ENCODE measurements around the gene CFAP141. TPM values are rescaled to one million over a fixed set of nuclear protein-coding genes. Genes with fewer than 3 reads are reported as not detected.

The CFAP141 gene
- total and polyA plus RNA-seq, 7 experiments from 2014 or later, result not detected

GRCh38 chr1:154159554-154159953 is 46.6 kb downstream of the CFAP141 start:
- H3K4me1 Mint-ChIP-seq, result peaks cover 30 to 79% (median 74%) of the 10 kb centered on the region in 7 donors
- H3K36me3 Mint-ChIP-seq, result peaks cover 17 to 74% (median 55%) of the 10 kb centered on the region in 5 donors
- peaks cover 34 to 57% of the 10 kb centered on the region in 2 donors for H3K4me1 ChIP-seq (ENCODE audit: control insufficient read depth in 2 of 2, insufficient read depth in 2 of 2, low read length in 2 of 2)
- ChIA-PET POLR2A (interaction anchor here (0.5 to 10.1 kb wide), 6 partner anchors 10 to 1817 kb away, joined by 3 to 115 read pairs (median 4); partner anchors contain the start of genes RPS27 and UBAP2L), CTCF (interaction anchor here (0.7 kb wide), 1 partner anchor 18 kb away, joined by 3 read pairs; no protein-coding TSS in a partner anchor)
- ATAC-seq (no peak), DNase-seq (no peak)
- peaks cover 0 to 4% (median 0%) of the 10 kb centered on the region in 3 experiments for H3K9me3 ChIP-seq (ENCODE audit: control insufficient read depth in 2 of 3, low read length in 3 of 3)
- no peaks in the 10 kb centered on the region for H3K27me3 ChIP-seq (ENCODE audit: control insufficient read depth in 2 of 2, insufficient read depth in 2 of 2, low read length in 2 of 2)
- peak overlapping the region; percentile 74 for H3K27ac ChIP-seq (ENCODE audit: low read depth, low read length)
- no peak overlapping the region for H3K4me3 ChIP-seq (ENCODE audit: low read length)
- H3K4me3 Mint-ChIP-seq, result peak overlapping the region in 7 of 10 donors; percentile 8 to 82 (median 21)
- H3K27me3 Mint-ChIP-seq, result no peaks in the 10 kb centered on the region
- intact Hi-C loops (cut with micrococcal nuclease), result loop anchor here (1.0 to 10.0 kb wide), 7 partner anchors 10 to 485 kb away; partner anchors contain the start of genes ILF2 (in 1 of the 2), NPR1 (in 1 of the 2), RPS27 (in 1 of the 2) and UBAP2L (in 1 of the 2)
- peaks cover 13 to 54% (median 14%) of the 10 kb centered on the region in 3 experiments for H3K36me3 ChIP-seq (ENCODE audit: control insufficient read depth in 2 of 3, insufficient read depth in 3 of 3, low read length in 3 of 3)
- H3K9me3 Mint-ChIP-seq, result peaks cover 0 to 16% (median 3%) of the 10 kb centered on the region in 11 donors
- H3K27ac Mint-ChIP-seq, result peak overlapping the region; percentile 89 to 97 (median 94)

DNA sequence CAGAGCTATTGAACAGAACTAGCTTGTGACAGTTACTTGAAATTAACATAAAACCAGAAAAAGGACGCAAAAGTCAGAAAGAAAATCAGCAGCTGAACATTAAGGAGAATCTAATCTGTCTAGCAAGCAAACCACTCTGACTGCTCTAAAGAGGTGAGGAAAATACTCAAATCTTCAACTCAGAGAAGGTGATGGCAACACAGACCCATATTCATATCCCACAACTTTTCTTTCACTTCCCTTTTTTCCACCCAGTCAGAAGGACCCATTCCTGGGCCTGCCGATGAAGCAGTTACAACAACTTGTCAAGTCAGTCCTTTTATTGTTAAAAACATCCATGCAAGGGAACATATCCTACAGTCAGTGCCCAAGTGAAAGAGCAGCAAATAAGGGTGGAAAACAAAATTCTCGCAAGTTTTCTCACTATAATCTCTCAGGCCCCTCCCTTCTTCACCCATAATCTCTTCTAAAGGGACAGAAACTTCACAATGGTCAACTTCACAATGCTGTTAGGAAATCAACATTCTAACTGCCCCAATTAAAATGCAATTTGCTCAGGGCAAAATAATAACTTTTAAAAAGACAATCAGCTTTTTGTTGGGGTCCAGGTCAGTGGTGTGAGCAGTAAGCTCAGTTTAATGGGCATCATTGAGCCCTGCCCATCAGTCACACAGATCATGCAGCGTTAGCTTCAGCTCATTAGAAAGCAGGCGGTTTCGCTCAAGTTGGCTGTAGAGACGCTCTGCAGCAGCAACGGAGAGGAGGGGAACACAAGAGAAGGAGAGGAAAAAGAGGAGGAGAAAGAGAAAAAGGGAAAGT is 47.6 kb downstream of the CFAP141 start:
- Mint-ChIP-seq H3K9me3 (peaks cover 0 to 16% (median 3%) of the 10 kb centered on the region in 11 donors), H3K36me3 (peaks cover 8 to 74% (median 51%) of the 10 kb centered on the region in 5 donors)

GRCh38 chr1:154157520-154158306 is 48.4 kb downstream of the CFAP141 start:
- H3K4me1 Mint-ChIP-seq, result peaks cover 36 to 81% (median 69%) of the 10 kb centered on the region in 7 donors
- ATAC-seq (peak; percentile 98), DNase-seq (peak in 8 of 9 donors; percentile 71 to 90 (median 86))
- Histone ChIP-seq H3K27me3 (ENCODE audit: control insufficient read depth in 2 of 2, insufficient read depth in 2 of 2, low read length in 2 of 2) (no peaks in the 10 kb centered on the region), H3K27ac (ENCODE audit: low read depth, low read length) (peak overlapping the region; percentile 74), H3K36me3 (ENCODE audit: control insufficient read depth in 2 of 3, insufficient read depth in 3 of 3, low read length in 3 of 3) (peaks cover 7 to 37% (median 10%) of the 10 kb centered on the region in 3 experiments), H3K4me1 (ENCODE audit: control insufficient read depth in 2 of 2, insufficient read depth in 2 of 2, low read length in 2 of 2) (peaks cover 34 to 71% of the 10 kb centered on the region in 2 donors), H3K9me3 (ENCODE audit: control insufficient read depth in 2 of 3, low read length in 3 of 3) (peaks cover 0 to 4% (median 0%) of the 10 kb centered on the region in 3 experiments), H3K4me3 (ENCODE audit: low read length) (peak overlapping the region; percentile 12)
- ChIA-PET CTCF (interaction anchor here (0.7 to 1.8 kb wide), 5 partner anchors 9 to 25 kb away, joined by 3 to 7 read pairs (median 4); no protein-coding TSS in a partner anchor), POLR2A (interaction anchor here (0.6 to 10.1 kb wide), 15 partner anchors 10 to 523 kb away, joined by 3 to 115 read pairs (median 4); partner anchors contain the start of genes CHTOP and RPS27)
- H3K27me3 Mint-ChIP-seq, result no peaks in the 10 kb centered on the region
- intact Hi-C loops (cut with micrococcal nuclease), result loop anchor here (1.0 to 10.0 kb wide), 11 partner anchors 25 to 483 kb away; partner anchors contain the start of genes RPS27 (in 2 of the 2), UBAP2L (in 2 of the 2), HAX1 (in 1 of the 2) and ILF2 (in 1 of the 2)
- H3K27ac Mint-ChIP-seq, result peak overlapping the region; percentile 89 to 97 (median 94)
- peaks cover under 1 to 67% (median 43%) of the 10 kb centered on the region in 5 donors for H3K36me3 Mint-ChIP-seq
- peaks cover 0 to 16% (median 3%) of the 10 kb centered on the region in 11 donors for H3K9me3 Mint-ChIP-seq
- peak overlapping the region; percentile 71 to 90 (median 79) for H3K4me3 Mint-ChIP-seq

More for the DNA sequence above, 47.6 kb downstream of the CFAP141 start:
- H3K36me3 ChIP-seq (ENCODE audit: control insufficient read depth in 2 of 3, insufficient read depth in 3 of 3, low read length in 3 of 3), result peaks cover 7 to 45% (median 10%) of the 10 kb centered on the region in 3 experiments
- Mint-ChIP-seq H3K27ac (peak overlapping the region; percentile 89 to 97 (median 94)), H3K27me3 (no peaks in the 10 kb centered on the region), H3K4me1 (peaks cover 36 to 85% (median 75%) of the 10 kb centered on the region in 7 donors), H3K4me3 (peak overlapping the region; percentile 71 to 90 (median 79))
- ATAC-seq (peak; percentile 8), DNase-seq (no peak)
- peak overlapping the region; percentile 74 for H3K27ac ChIP-seq (ENCODE audit: low read depth, low read length)
- CTCF ChIA-PET, result interaction anchor here (1.2 to 1.8 kb wide), 4 partner anchors 18 to 25 kb away, joined by 4 to 7 read pairs (median 4); no protein-coding TSS in a partner anchor
- POLR2A ChIA-PET, result interaction anchor here (0.6 to 10.1 kb wide), 15 partner anchors 9 to 694 kb away, joined by 3 to 115 read pairs (median 4); partner anchors contain the start of genes CHTOP, RPS27 and UBAP2L
- H3K4me1 ChIP-seq (ENCODE audit: control insufficient read depth in 2 of 2, insufficient read depth in 2 of 2, low read length in 2 of 2), result peaks cover 34 to 68% of the 10 kb centered on the region in 2 donors
- H3K4me3 ChIP-seq (ENCODE audit: low read length), result peak overlapping the region; percentile 12
- H3K27me3 ChIP-seq (ENCODE audit: control insufficient read depth in 2 of 2, insufficient read depth in 2 of 2, low read length in 2 of 2), result no peaks in the 10 kb centered on the region
- peaks cover 0 to 4% (median 0%) of the 10 kb centered on the region in 3 experiments for H3K9me3 ChIP-seq (ENCODE audit: control insufficient read depth in 2 of 3, low read length in 3 of 3)
- intact Hi-C loops (cut with micrococcal nuclease), result loop anchor here (1.0 to 10.0 kb wide), 7 partner anchors 11 to 484 kb away; partner anchors contain the start of genes ILF2 (in 1 of the 2), NPR1 (in 1 of the 2), RPS27 (in 1 of the 2) and UBAP2L (in 1 of the 2)

DNA sequence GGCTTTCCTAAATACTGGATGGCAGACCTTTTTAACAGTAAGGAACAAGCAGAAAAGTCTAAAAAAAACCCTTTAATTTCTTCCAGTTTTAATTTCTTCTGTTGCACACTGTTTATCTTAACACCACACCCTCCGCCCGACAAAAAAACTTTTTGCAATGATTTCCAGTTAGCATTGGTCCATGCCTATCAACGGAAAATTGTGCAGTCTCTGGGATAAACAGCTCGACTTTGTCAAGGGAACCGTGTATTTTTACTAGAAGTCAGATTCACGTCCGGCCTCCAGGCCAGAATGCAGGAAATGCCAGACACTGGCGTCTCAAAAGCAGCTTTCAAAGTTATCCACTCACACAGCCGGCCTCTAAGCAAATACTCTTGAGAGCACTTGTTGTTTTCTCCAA is 50.9 kb downstream of the CFAP141 start:
- H3K27ac Mint-ChIP-seq, result peak overlapping the region; percentile 79 to 97 (median 96)
- intact Hi-C loops (cut with micrococcal nuclease), result loop anchor here (5.0 to 10.0 kb wide), 5 partner anchors 38 to 480 kb away; partner anchors contain the start of genes ILF2 (in 1 of the 2), NPR1 (in 1 of the 2) and RPS27 (in 1 of the 2)
- no peak for DNase-seq
- Histone ChIP-seq H3K36me3 (ENCODE audit: control insufficient read depth in 2 of 3, insufficient read depth in 3 of 3, low read length in 3 of 3) (peaks cover 4 to 17% (median 7%) of the 10 kb centered on the region in 3 experiments), H3K27me3 (ENCODE audit: control insufficient read depth in 2 of 2, insufficient read depth in 2 of 2, low read length in 2 of 2) (no peaks in the 10 kb centered on the region), H3K4me3 (ENCODE audit: low read length) (no peak overlapping the region), H3K9me3 (ENCODE audit: control insufficient read depth in 2 of 3, low read length in 3 of 3) (peaks cover 0 to 4% (median 0%) of the 10 kb centered on the region in 3 experiments), H3K4me1 (ENCODE audit: control insufficient read depth in 2 of 2, insufficient read depth in 2 of 2, low read length in 2 of 2) (peaks cover 34 to 70% of the 10 kb centered on the region in 2 donors), H3K27ac (ENCODE audit: low read depth, low read length) (peak overlapping the region; percentile 77)
- ChIA-PET POLR2A (interaction anchor here (0.6 to 10.1 kb wide), 5 partner anchors 8 to 178 kb away, joined by 3 to 115 read pairs (median 5); partner anchors contain the start of gene RPS27), CTCF (interaction anchor here (1.5 kb wide), 1 partner anchor 164 kb away, joined by 3 read pairs; no protein-coding TSS in a partner anchor)
- no peaks in the 10 kb centered on the region for H3K27me3 Mint-ChIP-seq
- peaks cover 0 to 58% (median 31%) of the 10 kb centered on the region in 5 donors for H3K36me3 Mint-ChIP-seq
- ATAC-seq, result no peak
- peak overlapping the region in 8 of 10 donors; percentile 5 to 59 (median 46) for H3K4me3 Mint-ChIP-seq
- H3K9me3 Mint-ChIP-seq, result peaks cover 0 to 13% (median 3%) of the 10 kb centered on the region in 11 donors
- H3K4me1 Mint-ChIP-seq, result peaks cover 36 to 80% (median 64%) of the 10 kb centered on the region in 7 donors

- H3K27me3 ChIP-seq (ENCODE audit: control insufficient read depth in 2 of 2, insufficient read depth in 2 of 2, low read length in 2 of 2), result no peaks in the 10 kb centered on the region
- DNase-seq (no peak), ATAC-seq (no peak)
- peaks cover 0 to under 1% (median 0%) of the 10 kb centered on the region in 3 experiments for H3K9me3 ChIP-seq (ENCODE audit: control insufficient read depth in 2 of 3, low read length in 3 of 3)
- H3K36me3 ChIP-seq (ENCODE audit: control insufficient read depth in 2 of 3, insufficient read depth in 3 of 3, low read length in 3 of 3), result peaks cover 4 to 11% (median 7%) of the 10 kb centered on the region in 3 experiments
- H3K4me3 ChIP-seq (ENCODE audit: low read length), result no peak within 1 kb of the TSS
- H3K27ac Mint-ChIP-seq, result peak within 1 kb of the TSS; percentile 79 to 97 (median 96)
- peaks cover 0 to 53% (median 28%) of the 10 kb centered on the region in 5 donors for H3K36me3 Mint-ChIP-seq
- no peaks in the 10 kb centered on the region for H3K27me3 Mint-ChIP-seq
- intact Hi-C loops (cut with micrococcal nuclease), result loop anchor here (5.0 to 10.0 kb wide), 5 partner anchors 37 to 480 kb away; partner anchors contain the start of genes ILF2 (in 1 of the 2), NPR1 (in 1 of the 2) and RPS27 (in 1 of the 2)
- peaks cover 36 to 74% (median 60%) of the 10 kb centered on the region in 7 donors for H3K4me1 Mint-ChIP-seq
- CTCF ChIA-PET, result interaction anchor here (1.5 kb wide), 1 partner anchor 164 kb away, joined by 3 read pairs; no protein-coding TSS in a partner anchor
- peak within 1 kb of the TSS in 8 of 10 donors; percentile 25 to 59 (median 46) for H3K4me3 Mint-ChIP-seq
- POLR2A ChIA-PET, result interaction anchor here (0.6 to 10.1 kb wide), 4 partner anchors 7 to 175 kb away, joined by 3 to 115 read pairs (median 30); partner anchors contain the start of gene RPS27
- H3K4me1 ChIP-seq (ENCODE audit: control insufficient read depth in 2 of 2, insufficient read depth in 2 of 2, low read length in 2 of 2), result peaks cover 29 to 64% of the 10 kb centered on the region in 2 donors
- peak within 1 kb of the TSS; percentile 77 for H3K27ac ChIP-seq (ENCODE audit: low read depth, low read length)
- H3K9me3 Mint-ChIP-seq, result peaks cover 0 to 10% (median 3%) of the 10 kb centered on the region in 11 donors
Measured at GRCh38 chr1:154154534-154155191, 51.5 kb downstream of the CFAP141 start, which contains the start of gene NUP210L. NUP210L (minus strand) TSS chr1:154155073.
